Loucy (cell line): Measurements from ENCODE around the gene TNFRSF19.

Experiments
- EZH2phosphoT487 ChIP-seq: fragments of 200-600 bp; IDR thresholded peaks from 2 replicates; pipeline ENCODE4 v1.6.1; 2018; ENCODE audit warnings: antibody characterized with exemption, mild to moderate bottlenecking, moderate library complexity, borderline replicate concordance
- TF ChIP-seq, protein P1 (sequence below): fragments of 200-600 bp; sonication (generic); conservative IDR thresholded peaks from 2 replicates; pipeline ENCODE4 v1.5.1; 2014; ENCODE audit warnings: mild to moderate bottlenecking, antibody characterized with exemption, low read length

DNA sequence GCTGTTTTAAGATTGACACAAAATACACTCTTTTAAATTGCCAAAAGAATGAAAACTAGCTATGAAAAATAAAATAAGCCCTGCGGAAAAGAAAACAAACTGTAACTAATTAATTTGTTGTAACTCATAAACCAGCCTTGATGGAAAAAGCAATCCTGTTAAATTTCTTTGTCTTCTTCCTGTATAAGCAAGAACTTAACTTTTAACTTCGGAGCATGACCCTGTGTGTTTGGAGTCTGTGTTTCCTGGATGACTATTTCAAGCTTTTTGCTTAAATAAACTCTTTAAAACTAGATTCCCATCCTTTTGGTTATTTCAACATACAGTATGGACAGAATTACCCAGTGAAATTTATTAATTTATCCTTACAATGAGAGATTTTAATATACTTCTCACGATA is 122.6 kb downstream of the TNFRSF19 start:
- TF ChIP-seq, protein P1, sequence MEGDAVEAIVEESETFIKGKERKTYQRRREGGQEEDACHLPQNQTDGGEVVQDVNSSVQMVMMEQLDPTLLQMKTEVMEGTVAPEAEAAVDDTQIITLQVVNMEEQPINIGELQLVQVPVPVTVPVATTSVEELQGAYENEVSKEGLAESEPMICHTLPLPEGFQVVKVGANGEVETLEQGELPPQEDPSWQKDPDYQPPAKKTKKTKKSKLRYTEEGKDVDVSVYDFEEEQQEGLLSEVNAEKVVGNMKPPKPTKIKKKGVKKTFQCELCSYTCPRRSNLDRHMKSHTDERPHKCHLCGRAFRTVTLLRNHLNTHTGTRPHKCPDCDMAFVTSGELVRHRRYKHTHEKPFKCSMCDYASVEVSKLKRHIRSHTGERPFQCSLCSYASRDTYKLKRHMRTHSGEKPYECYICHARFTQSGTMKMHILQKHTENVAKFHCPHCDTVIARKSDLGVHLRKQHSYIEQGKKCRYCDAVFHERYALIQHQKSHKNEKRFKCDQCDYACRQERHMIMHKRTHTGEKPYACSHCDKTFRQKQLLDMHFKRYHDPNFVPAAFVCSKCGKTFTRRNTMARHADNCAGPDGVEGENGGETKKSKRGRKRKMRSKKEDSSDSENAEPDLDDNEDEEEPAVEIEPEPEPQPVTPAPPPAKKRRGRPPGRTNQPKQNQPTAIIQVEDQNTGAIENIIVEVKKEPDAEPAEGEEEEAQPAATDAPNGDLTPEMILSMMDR = no peak
- no peak for TF ChIP-seq EZH2phosphoT487
